GM18508 (cell line): ENCODE measurements around the gene DCAF6.
A peak's percentile ranks its signal among the peaks of the same experiment; 100 is the strongest.

Source experiments
- ATAC-seq: cut with Tn5 transposase; IDR thresholded peaks from one replicate; pipeline ENCODE4 v1.9.1; 2021; ENCODE audit warnings: moderate number of reproducible peaks; ENCODE audit not compliant: insufficient read depth, unreplicated experiment

The DCAF6 gene

GRCh38 chr1:168082008-168082876 lies 145.8 kb downstream of the DCAF6 start:
- peak; percentile 81 for ATAC-seq

- ATAC-seq: no peak
These were observed 147.2 kb downstream of the DCAF6 start for GRCh38 chr1:168083456-168084325.

GRCh38 chr1:168084396-168085231 lies 148.1 kb downstream of the DCAF6 start:
- no peak for ATAC-seq

GRCh38 chr1:168085401-168085872 lies 149.0 kb downstream of the DCAF6 start:
- no peak for ATAC-seq

GRCh38 chr1:168086438-168086837 lies 150.0 kb downstream of the DCAF6 start:
- no peak for ATAC-seq

- no peak for ATAC-seq
These were observed 151.2 kb downstream of the DCAF6 start for GRCh38 chr1:168087696-168088095.

GRCh38 chr1:168088511-168089325 lies 152.2 kb downstream of the DCAF6 start:
- no peak for ATAC-seq

GRCh38 chr1:168089326-168089978 lies 153.0 kb downstream of the DCAF6 start:
- no peak for ATAC-seq

- ATAC-seq: no peak
These were observed 153.5 kb downstream of the DCAF6 start for GRCh38 chr1:168089979-168090337.

- no peak for ATAC-seq
These were observed 153.9 kb downstream of the DCAF6 start for GRCh38 chr1:168090395-168090794.

GRCh38 chr1:168091063-168091462 lies 154.6 kb downstream of the DCAF6 start:
- no peak for ATAC-seq

- ATAC-seq: no peak
These were observed 155.5 kb downstream of the DCAF6 start for GRCh38 chr1:168091720-168092550.

GRCh38 chr1:168092566-168093355 lies 156.3 kb downstream of the DCAF6 start:
- no peak for ATAC-seq

GRCh38 chr1:168093616-168094015 lies 157.1 kb downstream of the DCAF6 start:
- no peak for ATAC-seq

GRCh38 chr1:168095476-168095875 lies 159.0 kb downstream of the DCAF6 start:
- ATAC-seq: no peak

- ATAC-seq: no peak
These were observed 160.0 kb downstream of the DCAF6 start for GRCh38 chr1:168096296-168097165.
